Spinal cord (tissue), 10 donors: ENCODE measurements around the gene HMGN2. TPM values are rescaled to one million over a fixed set of nuclear protein-coding genes. Genes with fewer than 3 reads are reported as not detected.

Experiments
- DNase-seq, 6 donors: peaks; one replicate each; pipeline versions ENCODE4 v3.0.0 to v3.0.0-alpha.2; 2013 to 2015; ENCODE audit warnings: low spot score in 6 of 6, low read depth in 4 of 6
- H3K27ac ChIP-seq: one replicate; pipeline ENCODE4 v1.5.1; 2013; ENCODE audit warnings: low read depth, low read length, control low read depth
- H3K27me3 ChIP-seq: one replicate; pipeline ENCODE4 v1.6.1; 2013; ENCODE audit warnings: low read length; ENCODE audit not compliant: control insufficient read depth, insufficient read depth
- H3K36me3 ChIP-seq: one replicate; pipeline ENCODE4 v1.6.1; 2013; ENCODE audit warnings: low read length; ENCODE audit not compliant: control insufficient read depth, insufficient read depth
- H3K4me1 ChIP-seq: one replicate; pipeline ENCODE4 v1.6.1; 2013; ENCODE audit warnings: low read length; ENCODE audit not compliant: control insufficient read depth, insufficient read depth
- H3K4me3 ChIP-seq: one replicate; pipeline ENCODE4 v1.5.1; 2013; ENCODE audit warnings: low read depth, low read length, control low read depth
- H3K9me3 ChIP-seq: one replicate; pipeline ENCODE4 v1.6.1; 2013; ENCODE audit warnings: low read length; ENCODE audit not compliant: control insufficient read depth, insufficient read depth
- WGBS: methylation state at CpG from one replicate; pipeline ENCODE4 v1.1.5; 2013; ENCODE audit warnings: missing lambda C conversion rate; ENCODE audit not compliant: insufficient coverage; 5-methylcytosine and 5-hydroxymethylcytosine counted together
- polyA plus RNA-seq, 2 donors: library from polyadenylated mRNA; unstranded; fragments of 120-200 nt; gene quantifications; one replicate each; pipeline ENCODE4 v1.2.1, GENCODE V29; 2013; ENCODE audit not compliant: insufficient read length in 2 of 2
- total RNA-seq, 2 donors: library from RNA; depleted of rRNA in 1 of 2; stranded (reverse); fragments of 120-200 nt in 1 of 2; fragments of >200 nt in 1 of 2; gene quantifications; one replicate each; pipeline versions ENCODE4 v1.2.3 to v1.2.4, GENCODE V29; 2013 to 2014
- donor health status: healthy.

Gene HMGN2
- total and polyA plus RNA-seq, 4 donors = 370 to 696 (median 628) TPM

DNA sequence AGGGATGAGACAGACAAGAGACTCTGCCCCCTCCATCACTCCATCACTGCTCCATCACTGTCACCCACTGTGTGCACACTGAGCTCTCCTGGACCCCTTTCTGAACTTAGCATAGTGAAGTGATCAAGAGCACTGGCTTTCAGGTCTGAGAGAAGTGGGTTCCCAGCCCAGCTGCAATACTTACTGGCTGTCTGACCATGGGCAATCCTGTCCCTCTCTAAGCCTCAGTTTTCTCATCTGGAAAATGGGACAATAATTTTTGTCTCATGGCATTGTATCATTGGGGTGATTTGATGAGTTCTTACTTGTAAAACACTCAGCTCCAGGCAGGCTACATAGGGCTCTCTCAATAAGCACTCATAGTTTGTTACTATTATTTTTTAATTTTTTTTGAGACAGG is 49.8 kb downstream of the HMGN2 start:
- Histone ChIP-seq H3K4me1 (no peaks in the 10 kb centered on the region), H3K36me3 (no peaks in the 10 kb centered on the region), H3K4me3 (no peak overlapping the region), H3K27me3 (no peaks in the 10 kb centered on the region), H3K27ac (no peak overlapping the region), H3K9me3 (no peaks in the 10 kb centered on the region)
- DNase-seq = no peak

DNA sequence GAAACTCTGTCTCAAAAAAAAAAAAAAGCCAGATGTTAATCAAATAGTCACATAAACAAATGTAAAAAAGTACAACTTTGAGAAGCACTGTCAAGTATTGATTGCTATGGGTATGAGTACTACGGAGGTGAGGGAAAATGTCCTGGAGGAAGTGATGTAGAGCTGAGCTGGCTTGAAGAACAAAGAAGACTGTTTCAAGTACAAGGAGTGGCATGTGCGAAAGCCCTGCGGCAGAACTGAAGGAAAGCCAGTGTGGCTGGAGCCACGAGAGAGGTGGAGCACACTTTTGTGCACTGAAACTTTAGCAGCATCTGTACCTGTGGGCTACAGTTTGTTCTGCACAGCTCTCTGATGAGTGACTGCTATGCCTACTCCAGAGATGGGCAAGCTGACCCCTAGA is 51.9 kb downstream of the HMGN2 start:
- 80% methylated on average over 4 of the region's 4 CpGs for WGBS
- no peak for DNase-seq
- Histone ChIP-seq H3K27ac (no peak overlapping the region), H3K4me1 (peaks cover 2% of the 10 kb centered on the region), H3K36me3 (no peaks in the 10 kb centered on the region), H3K4me3 (no peak overlapping the region), H3K27me3 (no peaks in the 10 kb centered on the region), H3K9me3 (no peaks in the 10 kb centered on the region)

Other genes starting within 250 kb of the HMGN2 start
- gene CEP85, start 238.2 kb upstream of the HMGN2 start, total RNA-seq = 10 to 100 TPM; 14.7 to 16.1 TPM
- 10 to 100 TPM; 17.3 to 20.3 TPM for gene CEP85, start 238.2 kb upstream of the HMGN2 start, polyA plus RNA-seq
- gene SH3BGRL3, start 192.4 kb upstream of the HMGN2 start, total RNA-seq = 10 to 100 TPM; 12.4 to 44.7 TPM
- 100 to 1,000 TPM; 226 to 228 TPM for gene SH3BGRL3, start 192.4 kb upstream of the HMGN2 start, polyA plus RNA-seq
- gene UBXN11, start 165.8 kb upstream of the HMGN2 start, total RNA-seq = 10 to 100 TPM in 1 of 2 donors, 1 to 10 TPM in 1; 7.5 to 23.7 TPM
- 10 to 100 TPM; 32.3 to 39.1 TPM for gene UBXN11, start 165.8 kb upstream of the HMGN2 start, polyA plus RNA-seq
- gene CD52, start 154.5 kb upstream of the HMGN2 start, total RNA-seq = 1 to 10 TPM; 1.4 TPM
- gene CD52, start 154.5 kb upstream of the HMGN2 start, polyA plus RNA-seq = under 1 TPM; 0.57 to 0.95 TPM
- gene CRYBG2, start 118.3 kb upstream of the HMGN2 start, total RNA-seq = under 1 TPM; 0.30 to 0.66 TPM
- 1 to 10 TPM; 1.9 to 2.3 TPM for gene CRYBG2, start 118.3 kb upstream of the HMGN2 start, polyA plus RNA-seq
- not detected for gene ZNF683, start 99.7 kb upstream of the HMGN2 start, total RNA-seq
- under 1 TPM in 1 of 2 donors, not detected in 1; 0.14 TPM for gene ZNF683, start 99.7 kb upstream of the HMGN2 start, polyA plus RNA-seq
- not detected for gene LIN28A, start 61.6 kb upstream of the HMGN2 start, total RNA-seq
- gene LIN28A, start 61.6 kb upstream of the HMGN2 start, polyA plus RNA-seq = under 1 TPM in 1 of 2 donors, not detected in 1; 0.20 TPM
- 10 to 100 TPM; 28.1 to 37.7 TPM for gene DHDDS, start 40.1 kb upstream of the HMGN2 start, total RNA-seq
- 10 to 100 TPM; 35.0 to 48.3 TPM for gene DHDDS, start 40.1 kb upstream of the HMGN2 start, polyA plus RNA-seq
- 10 to 100 TPM; 11.8 to 12.9 TPM for gene RPS6KA1, start 57.3 kb downstream of the HMGN2 start, total RNA-seq
- 10 to 100 TPM; 14.2 to 16.4 TPM for gene RPS6KA1, start 57.3 kb downstream of the HMGN2 start, polyA plus RNA-seq
- 10 to 100 TPM; 36.0 to 38.2 TPM for gene ARID1A, start 223.6 kb downstream of the HMGN2 start, total RNA-seq
- gene ARID1A, start 223.6 kb downstream of the HMGN2 start, polyA plus RNA-seq = 10 to 100 TPM; 85.3 to 88.3 TPM